NOMO-1 (cell line): ENCODE measurements around the gene TP53TG3F.
"Not testable (repeated sequence)": the region's sequence is repeated elsewhere in the genome, so short reads cannot be mapped to it uniquely, and the experiment has no call there.

Experiments
- DNase-seq, 2 experiments: peaks; one replicate each; lab custom pipeline; 2025; ENCODE audit not compliant: unreplicated experiment in 2 of 2; lab: John Stamatoyannopoulos, UW

TP53TG3F gene

GRCh38 chr16:33459312-33459711 lies at the start of gene TP53TG3F:
TSS of gene TP53TG3F (plus strand) at chr16:33459612. CDS start at chr16:33459680, 68 bp downstream.
- not testable (repeated sequence) for DNase-seq

GRCh38 chr16:33491611-33492010 lies 32.2 kb downstream of the TP53TG3F start:
- DNase-seq, result not testable (repeated sequence)

GRCh38 chr16:33507231-33507630 lies 47.8 kb downstream of the TP53TG3F start:
- not testable (repeated sequence) for DNase-seq

GRCh38 chr16:33509070-33509469 lies 49.7 kb downstream of the TP53TG3F start:
- DNase-seq, result not testable (repeated sequence)

GRCh38 chr16:33509906-33510305 lies 50.5 kb downstream of the TP53TG3F start:
- DNase-seq, result not testable (repeated sequence)
